ENCODE data around the gene HMGXB3. TPM values are rescaled to one million over a fixed set of nuclear protein-coding genes. Genes with fewer than 3 reads are reported as not detected.

Gene HMGXB3
- total and polyA plus RNA-seq, 4 donors = 28.3 to 36.9 (median 31.3) TPM

DNA sequence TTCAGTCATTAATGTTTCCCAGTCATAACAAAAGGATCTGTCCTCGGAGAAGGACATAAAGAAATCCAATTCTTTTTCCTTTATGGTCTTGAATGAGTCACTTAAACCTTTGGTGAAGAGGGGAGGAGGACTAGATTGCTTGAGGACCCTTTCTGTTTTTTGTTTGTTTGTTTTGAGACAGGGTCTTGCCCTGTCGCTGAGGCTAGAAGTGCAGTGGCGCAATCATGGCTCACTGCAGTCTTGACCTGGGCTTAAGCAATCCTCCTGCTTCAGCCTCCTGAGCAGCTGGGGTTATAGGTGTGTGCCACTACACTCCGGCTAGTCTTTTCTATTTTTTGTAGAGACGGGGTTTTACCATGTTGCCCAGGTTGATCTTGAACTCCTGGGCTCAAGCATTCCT lies 12.4 kb upstream of the HMGXB3 start:
- H3K9me3 ChIP-seq (ENCODE audit: control insufficient read depth, insufficient read depth, low read length) = no peaks in the 10 kb centered on the region
- no peaks in the 10 kb centered on the region for H3K4me1 ChIP-seq (ENCODE audit: control insufficient read depth, insufficient read depth, low read length)
- no peak overlapping the region for H3K27ac ChIP-seq (ENCODE audit: low read depth, low read length)
- no peaks in the 10 kb centered on the region for H3K27me3 ChIP-seq (ENCODE audit: control insufficient read depth, insufficient read depth, low read length)
- no peak overlapping the region for H3K4me3 ChIP-seq (ENCODE audit: low read depth, low read length)
- H3K36me3 ChIP-seq (ENCODE audit: control insufficient read depth, insufficient read depth, low read length) = peaks cover 4% of the 10 kb centered on the region
- DNase-seq (ENCODE audit: low read depth in 4 of 6, low spot score in 6 of 6) = no peak
- 81% methylated on average over 4 of the region's 5 CpGs for WGBS (ENCODE audit: insufficient coverage)

GRCh38 chr5:149990518-149991376 lies 9.8 kb upstream of the HMGXB3 start:
- peaks cover 3% of the 10 kb centered on the region for H3K4me1 ChIP-seq (ENCODE audit: control insufficient read depth, insufficient read depth, low read length)
- 72% methylated on average over 4 of the region's 4 CpGs for WGBS (ENCODE audit: insufficient coverage)
- no peaks in the 10 kb centered on the region for H3K27me3 ChIP-seq (ENCODE audit: control insufficient read depth, insufficient read depth, low read length)
- DNase-seq (ENCODE audit: low read depth in 4 of 6, low spot score in 6 of 6) = peak; percentile 43 to 95 (median 76)
- H3K36me3 ChIP-seq (ENCODE audit: control insufficient read depth, insufficient read depth, low read length) = no peaks in the 10 kb centered on the region
- no peak overlapping the region for H3K27ac ChIP-seq (ENCODE audit: low read depth, low read length)
- H3K9me3 ChIP-seq (ENCODE audit: control insufficient read depth, insufficient read depth, low read length) = no peaks in the 10 kb centered on the region
- no peak overlapping the region for H3K4me3 ChIP-seq (ENCODE audit: low read depth, low read length)

GRCh38 chr5:149993471-149993870 lies 7.1 kb upstream of the HMGXB3 start:
- H3K27me3 ChIP-seq (ENCODE audit: control insufficient read depth, insufficient read depth, low read length) = no peaks in the 10 kb centered on the region
- H3K9me3 ChIP-seq (ENCODE audit: control insufficient read depth, insufficient read depth, low read length) = no peaks in the 10 kb centered on the region
- no peaks in the 10 kb centered on the region for H3K36me3 ChIP-seq (ENCODE audit: control insufficient read depth, insufficient read depth, low read length)
- no peak overlapping the region for H3K4me3 ChIP-seq (ENCODE audit: low read depth, low read length)
- DNase-seq (ENCODE audit: low read depth in 4 of 6, low spot score in 6 of 6) = no peak
- H3K4me1 ChIP-seq (ENCODE audit: control insufficient read depth, insufficient read depth, low read length) = peaks cover 7% of the 10 kb centered on the region
- no peak overlapping the region for H3K27ac ChIP-seq (ENCODE audit: low read depth, low read length)
- 100% methylated on average over 1 of the region's 3 CpGs for whole genome bisulfite sequencing (ENCODE audit: insufficient coverage)

DNA sequence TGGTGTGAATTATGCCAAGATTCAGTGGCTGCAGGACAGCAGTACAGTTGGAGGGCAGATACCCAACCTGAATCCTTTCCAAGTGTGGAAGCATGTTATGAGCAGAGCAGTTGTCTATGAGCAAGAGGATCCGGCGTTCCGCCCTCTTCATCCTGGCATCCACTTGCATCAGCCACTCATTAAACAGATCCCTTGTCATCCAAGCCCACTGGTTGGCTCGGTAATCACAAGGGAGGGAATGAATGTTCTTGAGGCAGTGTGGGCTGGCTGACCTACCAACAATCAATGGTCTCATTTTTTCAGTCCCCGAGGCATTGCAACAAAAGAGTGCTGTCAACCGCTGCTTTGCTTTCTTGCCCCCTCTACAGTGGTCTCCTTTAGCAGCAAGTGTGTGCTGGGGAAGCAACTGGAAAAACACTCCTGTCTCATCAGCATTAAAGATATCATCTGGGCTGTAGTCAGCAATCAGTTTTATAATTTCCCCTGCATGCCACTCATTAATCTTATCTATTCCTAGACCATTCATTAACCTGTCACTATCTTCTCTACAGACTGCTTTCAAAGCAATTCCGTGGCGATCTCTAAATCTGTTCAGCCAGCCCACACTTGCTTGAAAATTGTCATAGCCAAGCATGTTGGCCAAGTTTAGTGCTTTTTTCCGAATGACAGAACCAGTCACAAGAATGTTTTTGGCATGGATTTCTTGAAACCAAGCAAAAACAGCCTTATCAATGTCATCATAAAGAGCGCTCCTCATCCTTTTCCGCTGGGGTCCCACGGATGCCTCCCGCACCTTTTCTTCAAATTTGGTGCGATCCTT lies 4.9 kb upstream of the HMGXB3 start:
- no peak overlapping the region for H3K4me3 ChIP-seq (ENCODE audit: low read depth, low read length)
- peaks cover 14% of the 10 kb centered on the region for H3K4me1 ChIP-seq (ENCODE audit: control insufficient read depth, insufficient read depth, low read length)
- H3K27ac ChIP-seq (ENCODE audit: low read depth, low read length) = peak overlapping the region; percentile 59
- H3K27me3 ChIP-seq (ENCODE audit: control insufficient read depth, insufficient read depth, low read length) = no peaks in the 10 kb centered on the region
- H3K9me3 ChIP-seq (ENCODE audit: control insufficient read depth, insufficient read depth, low read length) = no peaks in the 10 kb centered on the region
- DNase-seq (ENCODE audit: low read depth in 4 of 6, low spot score in 6 of 6) = peak in 3 of 6 donors; percentile 7 to 62 (median 15)
- 67% methylated on average over 5 of the region's 14 CpGs for WGBS (ENCODE audit: insufficient coverage)
- no peaks in the 10 kb centered on the region for H3K36me3 ChIP-seq (ENCODE audit: control insufficient read depth, insufficient read depth, low read length)

DNA sequence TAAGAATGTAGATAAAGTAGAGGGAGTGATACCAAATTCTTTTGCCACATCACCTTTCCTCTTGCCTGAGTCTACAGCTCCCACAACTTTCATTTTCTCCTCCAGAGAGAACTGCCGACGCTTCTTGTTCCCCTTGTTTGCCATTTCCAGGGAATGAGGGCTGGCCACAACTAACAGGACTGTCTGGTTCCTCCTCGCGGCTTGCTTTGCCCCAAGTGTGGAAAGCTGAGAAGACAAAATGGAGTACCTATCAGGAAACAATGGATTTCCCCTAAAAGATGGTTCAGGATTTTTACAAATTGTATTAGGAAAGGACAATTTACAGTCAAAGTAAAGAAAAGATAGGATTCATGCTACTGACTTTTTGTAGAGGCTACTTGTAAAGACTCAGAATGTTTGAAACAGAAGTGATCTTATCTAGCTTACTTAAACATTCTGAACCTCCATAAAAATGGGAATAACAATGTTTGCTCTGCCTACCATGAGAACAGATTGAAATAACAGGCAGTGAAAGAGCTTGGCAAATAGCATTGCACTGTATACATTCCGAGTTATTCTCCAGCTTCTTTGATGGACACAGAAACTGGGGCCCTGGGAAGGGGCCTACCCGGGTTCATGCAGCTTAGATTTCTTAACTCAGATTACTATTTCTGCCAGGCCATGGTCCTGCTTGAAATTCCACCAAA lies 4.2 kb upstream of the HMGXB3 start:
- Histone ChIP-seq H3K4me3 (ENCODE audit: low read depth, low read length) (no peak overlapping the region), H3K4me1 (ENCODE audit: control insufficient read depth, insufficient read depth, low read length) (peaks cover 17% of the 10 kb centered on the region), H3K27ac (ENCODE audit: low read depth, low read length) (peak overlapping the region; percentile 12), H3K9me3 (ENCODE audit: control insufficient read depth, insufficient read depth, low read length) (no peaks in the 10 kb centered on the region), H3K27me3 (ENCODE audit: control insufficient read depth, insufficient read depth, low read length) (no peaks in the 10 kb centered on the region), H3K36me3 (ENCODE audit: control insufficient read depth, insufficient read depth, low read length) (no peaks in the 10 kb centered on the region)
- WGBS (ENCODE audit: insufficient coverage) = 94% methylated on average over 2 of the region's 6 CpGs
- no peak for DNase-seq (ENCODE audit: low read depth in 4 of 6, low spot score in 6 of 6)

- Histone ChIP-seq H3K9me3 (ENCODE audit: control insufficient read depth, insufficient read depth, low read length) (no peaks in the 10 kb centered on the region), H3K27ac (ENCODE audit: low read depth, low read length) (no peak overlapping the region), H3K36me3 (ENCODE audit: control insufficient read depth, insufficient read depth, low read length) (no peaks in the 10 kb centered on the region), H3K27me3 (ENCODE audit: control insufficient read depth, insufficient read depth, low read length) (no peaks in the 10 kb centered on the region), H3K4me1 (ENCODE audit: control insufficient read depth, insufficient read depth, low read length) (peaks cover 25% of the 10 kb centered on the region), H3K4me3 (ENCODE audit: low read depth, low read length) (no peak overlapping the region)
- 80% methylated on average over 1 of the region's 3 CpGs for WGBS (ENCODE audit: insufficient coverage)
- DNase-seq (ENCODE audit: low read depth in 4 of 6, low spot score in 6 of 6) = no peak
These were observed 2.3 kb upstream of the HMGXB3 start for GRCh38 chr5:149998281-149998680.

DNA sequence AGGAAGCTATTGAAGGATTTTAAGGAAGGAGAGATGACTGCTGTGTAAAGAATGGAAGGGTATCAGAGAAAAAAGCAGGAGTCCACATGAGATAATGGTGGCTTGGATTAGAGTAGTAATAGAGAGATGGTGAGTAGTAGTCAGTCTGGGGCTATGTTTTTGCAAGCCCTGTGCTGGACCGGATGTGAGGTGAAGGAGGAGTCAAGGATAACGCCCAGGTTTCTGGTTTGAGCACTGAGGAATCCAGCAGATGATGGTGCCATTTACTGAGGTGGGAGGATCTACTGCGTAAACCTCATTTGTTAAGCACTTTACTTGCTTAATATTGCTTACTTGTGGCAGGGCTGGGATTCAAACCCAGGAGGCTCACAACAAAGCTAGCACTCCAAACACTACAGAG lies 1.2 kb upstream of the HMGXB3 start:
- Histone ChIP-seq H3K9me3 (ENCODE audit: control insufficient read depth, insufficient read depth, low read length) (no peaks in the 10 kb centered on the region), H3K27me3 (ENCODE audit: control insufficient read depth, insufficient read depth, low read length) (no peaks in the 10 kb centered on the region), H3K27ac (ENCODE audit: low read depth, low read length) (no peak overlapping the region), H3K36me3 (ENCODE audit: control insufficient read depth, insufficient read depth, low read length) (no peaks in the 10 kb centered on the region), H3K4me1 (ENCODE audit: control insufficient read depth, insufficient read depth, low read length) (peaks cover 25% of the 10 kb centered on the region), H3K4me3 (ENCODE audit: low read depth, low read length) (peak overlapping the region; percentile 98)
- DNase-seq (ENCODE audit: low read depth in 4 of 6, low spot score in 6 of 6) = no peak
- WGBS (ENCODE audit: insufficient coverage) = 82% methylated on average over 2 of the region's 3 CpGs

DNA sequence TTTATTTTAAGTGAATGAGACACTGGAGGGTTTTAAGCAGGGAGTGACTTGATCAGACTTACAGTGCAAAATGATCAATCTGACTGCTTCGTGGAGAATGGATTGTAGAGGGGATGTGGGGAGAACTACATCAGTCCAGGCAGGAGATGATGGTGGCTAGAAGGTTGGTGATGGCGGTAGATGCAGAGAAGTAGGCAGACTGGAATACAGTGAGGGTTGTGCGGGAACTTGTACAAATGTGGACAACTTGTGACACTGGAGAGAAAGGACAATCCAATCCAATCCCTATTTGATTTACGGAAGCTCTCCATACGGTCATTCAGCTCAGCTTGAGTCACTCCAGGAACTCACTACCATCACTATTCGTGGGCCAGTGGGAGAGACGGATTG lies 678 bp upstream of the HMGXB3 start:
- Histone ChIP-seq H3K27ac (ENCODE audit: low read depth, low read length) (peak overlapping the region; percentile 89), H3K36me3 (ENCODE audit: control insufficient read depth, insufficient read depth, low read length) (no peaks in the 10 kb centered on the region), H3K27me3 (ENCODE audit: control insufficient read depth, insufficient read depth, low read length) (no peaks in the 10 kb centered on the region), H3K9me3 (ENCODE audit: control insufficient read depth, insufficient read depth, low read length) (no peaks in the 10 kb centered on the region), H3K4me3 (ENCODE audit: low read depth, low read length) (peak overlapping the region; percentile 98), H3K4me1 (ENCODE audit: control insufficient read depth, insufficient read depth, low read length) (peaks cover 25% of the 10 kb centered on the region)
- WGBS (ENCODE audit: insufficient coverage) = 13% methylated on average over 2 of the region's 7 CpGs
- no peak for DNase-seq (ENCODE audit: low read depth in 4 of 6, low spot score in 6 of 6)

DNA sequence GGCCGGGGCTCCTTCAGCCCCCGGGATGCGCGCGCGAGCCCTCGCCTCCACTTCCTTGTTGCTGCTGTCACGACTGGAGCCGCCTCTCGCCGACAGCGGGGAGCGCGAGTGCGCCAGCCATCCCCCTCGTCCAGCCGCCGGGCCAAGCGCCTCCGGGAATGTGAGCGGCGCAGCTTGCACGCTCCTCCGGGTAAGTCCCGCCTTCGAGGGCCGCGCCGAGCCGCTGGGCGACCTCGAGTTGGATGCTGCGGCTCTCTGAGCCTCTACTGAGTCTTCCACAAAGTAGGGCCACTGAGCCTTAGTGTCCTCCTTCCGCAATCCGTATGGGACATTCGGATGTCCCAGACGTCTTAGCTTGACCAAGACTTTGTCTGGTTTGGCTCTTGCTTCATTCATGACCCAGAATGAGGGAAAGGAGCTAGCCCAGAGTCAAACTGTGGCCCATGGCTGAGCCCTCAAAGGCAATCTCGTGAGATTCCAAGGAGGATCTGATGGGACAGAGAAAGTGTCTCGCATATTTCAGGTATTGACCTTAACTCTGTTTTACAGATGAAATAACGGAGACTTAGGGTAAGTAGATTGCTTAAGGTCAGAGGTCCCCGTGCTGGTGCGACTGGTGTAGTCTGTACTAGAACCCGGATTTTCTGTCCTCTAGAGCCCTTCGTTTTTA lies 586 bp downstream of the HMGXB3 start:
- H3K4me3 ChIP-seq (ENCODE audit: low read depth, low read length) = peak overlapping the region; percentile 98
- 1% methylated on average over 44 of the region's 44 CpGs for WGBS (ENCODE audit: insufficient coverage)
- H3K9me3 ChIP-seq (ENCODE audit: control insufficient read depth, insufficient read depth, low read length) = no peaks in the 10 kb centered on the region
- H3K4me1 ChIP-seq (ENCODE audit: control insufficient read depth, insufficient read depth, low read length) = peaks cover 19% of the 10 kb centered on the region
- peak overlapping the region; percentile 31 for H3K27ac ChIP-seq (ENCODE audit: low read depth, low read length)
- no peaks in the 10 kb centered on the region for H3K27me3 ChIP-seq (ENCODE audit: control insufficient read depth, insufficient read depth, low read length)
- no peaks in the 10 kb centered on the region for H3K36me3 ChIP-seq (ENCODE audit: control insufficient read depth, insufficient read depth, low read length)
- DNase-seq (ENCODE audit: low read depth in 4 of 6, low spot score in 6 of 6) = peak in 2 of 6 donors; percentile 2 to 40
